Measurements from ENCODE around the gene A4GNT.

Gene A4GNT

DNA sequence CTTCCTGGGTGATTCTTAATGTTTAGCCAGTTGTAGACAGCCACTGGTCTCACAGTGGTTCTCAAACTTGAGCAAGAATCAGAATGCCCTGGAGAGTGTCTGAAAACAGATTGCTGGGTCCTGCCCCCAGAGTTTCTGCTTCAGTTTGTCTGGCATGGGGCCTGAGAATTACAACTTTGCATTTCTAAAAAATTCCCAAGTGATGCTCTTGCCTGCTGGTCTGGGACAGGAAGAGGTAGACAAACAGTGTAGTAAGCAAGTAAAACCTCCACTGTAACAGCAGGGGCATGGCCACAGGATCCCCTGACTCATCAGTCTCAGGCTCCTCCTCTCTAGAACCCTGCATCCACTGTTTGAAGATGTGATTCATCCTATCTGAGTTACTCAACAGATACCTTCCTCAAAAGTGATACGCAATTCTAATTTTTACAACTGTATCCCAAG is 53.3 kb downstream of the A4GNT start:
- H3K4me3 ChIP-seq: no peak overlapping the region
- TF ChIP-seq, protein P1, sequence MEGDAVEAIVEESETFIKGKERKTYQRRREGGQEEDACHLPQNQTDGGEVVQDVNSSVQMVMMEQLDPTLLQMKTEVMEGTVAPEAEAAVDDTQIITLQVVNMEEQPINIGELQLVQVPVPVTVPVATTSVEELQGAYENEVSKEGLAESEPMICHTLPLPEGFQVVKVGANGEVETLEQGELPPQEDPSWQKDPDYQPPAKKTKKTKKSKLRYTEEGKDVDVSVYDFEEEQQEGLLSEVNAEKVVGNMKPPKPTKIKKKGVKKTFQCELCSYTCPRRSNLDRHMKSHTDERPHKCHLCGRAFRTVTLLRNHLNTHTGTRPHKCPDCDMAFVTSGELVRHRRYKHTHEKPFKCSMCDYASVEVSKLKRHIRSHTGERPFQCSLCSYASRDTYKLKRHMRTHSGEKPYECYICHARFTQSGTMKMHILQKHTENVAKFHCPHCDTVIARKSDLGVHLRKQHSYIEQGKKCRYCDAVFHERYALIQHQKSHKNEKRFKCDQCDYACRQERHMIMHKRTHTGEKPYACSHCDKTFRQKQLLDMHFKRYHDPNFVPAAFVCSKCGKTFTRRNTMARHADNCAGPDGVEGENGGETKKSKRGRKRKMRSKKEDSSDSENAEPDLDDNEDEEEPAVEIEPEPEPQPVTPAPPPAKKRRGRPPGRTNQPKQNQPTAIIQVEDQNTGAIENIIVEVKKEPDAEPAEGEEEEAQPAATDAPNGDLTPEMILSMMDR (IDR thresholded peaks at IDR 0.05): no peak

DNA sequence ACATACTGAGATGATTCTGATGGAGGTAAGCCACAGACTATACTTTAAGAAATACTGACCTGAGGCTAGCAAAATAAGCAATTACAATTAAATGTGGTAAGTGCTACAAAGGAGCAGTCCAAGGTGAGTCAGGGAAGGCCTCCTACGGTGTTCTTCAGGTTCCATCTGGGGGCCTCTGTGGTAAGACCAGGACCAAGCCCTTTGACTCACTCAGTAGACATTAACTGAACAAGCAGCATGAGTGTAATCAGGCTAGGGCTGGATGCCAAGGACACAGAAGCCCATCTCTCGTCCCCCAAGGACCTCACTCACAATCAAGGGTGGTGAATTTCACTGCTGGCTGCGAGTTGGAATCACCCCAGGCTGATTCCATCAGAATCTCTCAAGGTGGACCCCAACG is 54.1 kb downstream of the A4GNT start:
- no peak overlapping the region for H3K4me3 ChIP-seq
- no peak overlapping the region for H3K27ac ChIP-seq
- DNase-seq (ENCODE audit: low spot score): no peak
- TF ChIP-seq, protein P1 (IDR thresholded peaks at IDR 0.05): no peak

More for the DNA sequence above, 53.3 kb downstream of the A4GNT start:
- no peak overlapping the region for H3K27ac ChIP-seq
- DNase-seq (ENCODE audit: low spot score): no peak
